Stimulated activated CD4-positive, alpha-beta T cell treated with anti-CD3 and anti-CD28 coated beads, TNF-alpha, amount 100 ng/mL, for 24 hours (primary cell): ENCODE measurements around the gene ASB2.

Experiments
- DNase-seq, 3 experiments: peaks; one replicate each; pipeline ENCODE4 v3.0.0-alpha.2; 2020; ENCODE audit warnings: low read depth in 3 of 3

The ASB2 gene

DNA sequence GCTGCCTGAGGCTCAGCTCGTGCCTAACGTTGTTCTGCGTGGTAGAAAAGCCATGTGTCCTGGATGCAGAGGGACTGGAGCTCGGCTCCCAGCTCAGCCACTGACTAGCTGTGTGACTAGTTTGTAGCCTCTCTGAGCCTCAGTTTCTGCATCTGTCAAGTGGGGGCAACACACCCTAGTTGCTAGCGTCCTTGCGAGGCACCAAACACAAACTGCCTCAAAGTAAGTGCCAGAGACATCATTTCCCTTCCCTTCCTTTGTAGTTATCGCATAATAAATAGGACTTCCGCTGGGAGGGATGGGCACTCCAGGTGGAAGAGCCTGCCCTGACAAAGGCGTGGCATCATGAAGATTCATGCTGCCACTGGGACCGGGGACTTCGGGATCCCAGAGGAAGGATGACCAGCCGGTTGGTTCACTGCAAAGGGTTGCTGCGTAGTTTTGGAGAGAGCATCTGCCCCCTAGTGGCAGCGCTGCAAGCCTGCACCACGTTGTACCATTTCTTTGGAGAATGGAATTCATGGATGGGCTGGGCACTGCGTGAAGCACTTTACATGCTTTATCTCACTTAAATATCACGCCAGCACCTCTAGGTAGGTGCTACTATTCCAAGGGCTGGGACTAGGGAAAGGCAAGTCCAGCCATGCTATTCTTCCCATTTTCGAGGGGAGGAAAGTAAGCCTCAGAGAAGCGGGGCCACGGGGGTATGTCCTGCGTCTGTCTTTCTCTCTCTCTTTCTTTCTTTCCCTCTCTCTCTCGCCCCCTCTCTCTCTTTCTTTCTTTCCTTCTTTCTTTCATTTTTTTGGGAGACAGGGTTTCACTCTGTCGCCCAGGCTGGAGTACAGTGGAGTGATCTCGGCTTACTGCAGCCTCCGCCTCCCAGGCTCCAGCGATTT is 25.4 kb upstream of the ASB2 start:
- DNase-seq: peak; percentile 38 to 57 (median 44)

DNA sequence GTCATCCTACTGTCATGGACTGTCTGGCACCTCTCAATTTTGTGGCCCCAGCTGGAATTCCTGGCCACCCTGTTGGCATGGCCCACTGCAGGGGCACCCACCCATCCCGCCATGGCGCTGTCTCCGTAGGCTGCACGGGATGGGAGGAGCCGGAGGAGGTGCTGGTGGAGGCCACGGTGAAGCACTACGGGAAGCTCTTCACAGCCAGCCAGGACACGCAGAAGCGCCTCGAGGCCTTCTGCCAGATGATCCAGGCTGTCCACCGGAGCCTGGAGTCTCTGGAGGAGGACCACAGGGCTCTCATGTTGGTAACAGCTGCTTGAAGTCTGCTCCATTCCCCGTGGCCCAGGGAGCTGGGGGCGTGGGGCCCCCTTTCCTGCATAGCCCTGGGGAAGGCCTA is 24.6 kb upstream of the ASB2 start:
- no peak for DNase-seq

DNA sequence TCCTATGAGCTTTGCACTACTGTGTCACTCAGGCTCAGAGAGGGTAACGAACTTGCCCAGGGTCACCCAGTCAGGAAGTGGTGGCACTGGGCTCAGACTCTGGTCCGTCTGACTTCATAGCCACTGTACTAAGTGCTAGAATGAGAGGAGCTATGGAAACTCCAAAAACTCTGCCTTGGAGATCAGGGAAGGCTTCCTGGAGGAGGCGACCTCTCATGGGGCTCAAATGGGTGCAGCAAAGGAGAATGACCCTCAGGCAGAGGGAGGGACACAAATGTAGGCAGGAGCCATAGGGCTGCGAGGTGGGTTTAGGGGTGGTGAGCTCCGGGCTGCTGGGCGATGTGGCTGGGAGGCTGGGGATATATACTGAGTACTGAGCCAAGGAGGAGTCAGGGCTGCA is 23.9 kb upstream of the ASB2 start:
- DNase-seq: no peak

GRCh38 chr14:93999573-93999972 is 23.2 kb upstream of the ASB2 start:
- DNase-seq: no peak

- DNase-seq: no peak
Measured at GRCh38 chr14:93998871-93999403, 22.6 kb upstream of the ASB2 start.

- no peak for DNase-seq
Measured at GRCh38 chr14:93997916-93998870, 21.8 kb upstream of the ASB2 start.

GRCh38 chr14:93997082-93997481 is 20.7 kb upstream of the ASB2 start, which contains the start of gene CCDC197:
CCDC197 (plus strand) TSS chr14:93997301; CDS start chr14:93998132, 831 bp downstream.
- DNase-seq: no peak

- DNase-seq: no peak
Measured at GRCh38 chr14:93996130-93996695, 19.8 kb upstream of the ASB2 start.

GRCh38 chr14:93994919-93995682 is 18.7 kb upstream of the ASB2 start:
- peak; percentile 32 to 69 (median 47) for DNase-seq

DNA sequence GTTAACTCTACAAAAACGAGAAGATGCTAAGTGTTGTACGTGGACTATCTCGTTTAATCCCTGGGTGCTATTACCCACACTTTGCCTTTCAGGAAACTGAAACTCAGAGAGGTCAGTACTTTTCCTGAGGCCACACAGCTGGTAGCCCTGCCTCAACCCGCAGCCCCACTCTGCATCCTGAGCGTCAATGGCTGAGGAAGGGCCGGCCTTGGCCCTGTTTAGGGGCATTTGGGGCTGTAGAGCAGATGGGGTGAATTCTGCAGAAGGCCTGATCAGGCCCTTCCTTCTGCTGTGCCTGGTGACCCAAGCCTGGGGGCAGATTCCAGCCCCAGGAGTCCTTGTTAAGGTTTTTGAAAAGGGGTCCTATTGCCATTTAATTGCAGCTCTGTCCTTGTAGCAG is 17.0 kb upstream of the ASB2 start:
- no peak for DNase-seq

DNA sequence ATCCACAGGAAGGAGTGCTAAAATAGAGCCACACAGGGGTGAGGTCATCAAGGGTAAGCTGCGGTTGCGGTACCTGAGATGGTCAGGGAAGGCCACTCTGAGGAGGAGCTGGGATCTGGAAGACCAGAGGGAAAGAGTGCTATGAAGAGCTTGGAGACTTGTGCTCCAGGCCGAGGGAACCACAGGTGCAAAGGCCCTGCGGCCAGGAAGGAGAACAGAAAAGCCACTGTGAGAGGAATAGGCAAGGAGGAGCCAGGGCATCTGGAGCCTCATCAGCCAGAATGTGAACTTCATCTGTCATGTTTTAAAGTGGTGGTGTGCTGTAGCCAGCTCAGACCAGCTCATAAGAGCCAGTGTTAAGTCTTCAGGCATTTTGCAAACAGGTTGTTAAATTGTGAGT is 15.3 kb upstream of the ASB2 start:
- no peak for DNase-seq

DNA sequence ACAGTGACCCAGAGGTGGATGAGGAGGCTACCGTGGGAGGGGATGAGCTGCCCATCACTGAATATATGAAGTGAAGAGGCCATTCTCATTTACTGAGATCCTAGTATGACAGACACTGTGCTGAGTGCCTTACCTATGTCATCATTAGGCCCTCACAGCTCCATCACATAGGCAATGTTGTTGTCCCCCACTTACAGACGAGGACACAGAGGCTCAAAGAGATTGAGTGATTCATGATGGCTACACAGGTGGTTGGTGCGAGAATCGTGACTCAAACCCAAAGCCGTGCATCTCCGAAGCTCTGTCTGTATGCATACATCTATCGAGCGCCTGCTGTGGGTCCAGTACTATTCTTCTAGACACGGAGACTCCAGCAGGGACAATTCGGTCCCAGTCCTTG is 14.8 kb upstream of the ASB2 start:
- DNase-seq: no peak

DNA sequence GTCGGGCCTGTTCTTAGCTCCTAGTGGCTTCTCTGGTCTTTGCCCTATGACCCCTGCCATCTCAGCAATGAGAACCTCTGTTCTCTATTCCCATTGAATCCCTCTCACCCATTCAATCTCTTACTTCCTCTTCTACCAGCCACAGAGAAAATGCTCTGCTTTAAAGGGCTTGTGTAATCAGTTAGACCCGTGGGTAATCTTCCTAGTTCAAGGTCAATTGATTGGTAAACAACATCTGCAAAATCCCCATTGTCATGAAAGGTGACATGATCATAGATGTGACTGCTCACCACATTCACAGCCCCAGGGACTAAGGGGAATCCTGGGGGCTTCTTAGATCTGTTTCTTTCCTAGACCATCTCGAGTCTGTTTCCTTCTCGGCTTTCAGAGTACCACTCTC is 13.6 kb upstream of the ASB2 start:
- no peak for DNase-seq

GRCh38 chr14:93987815-93988476 is 11.6 kb upstream of the ASB2 start:
- no peak for DNase-seq

DNA sequence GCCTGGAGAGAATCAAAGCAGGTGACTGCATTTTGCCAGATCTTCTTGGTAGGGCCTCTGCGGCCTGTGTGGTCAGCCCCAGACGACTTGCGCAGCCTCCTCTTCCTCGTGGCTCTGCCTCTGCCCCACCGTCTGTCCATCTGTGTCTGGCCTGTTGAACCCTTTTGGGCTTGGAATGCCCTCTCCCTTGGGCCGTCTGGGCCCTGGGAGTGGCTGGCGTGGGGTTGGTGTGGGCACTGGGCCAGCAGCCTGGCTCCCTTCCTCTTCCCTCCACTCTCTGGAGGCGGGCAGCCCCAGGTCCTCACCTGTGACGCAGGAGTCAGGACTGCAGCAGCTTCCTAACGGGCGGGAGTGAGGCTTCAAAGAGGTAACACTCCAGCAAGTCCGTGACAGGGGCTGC is 11.0 kb upstream of the ASB2 start:
- DNase-seq: no peak

DNA sequence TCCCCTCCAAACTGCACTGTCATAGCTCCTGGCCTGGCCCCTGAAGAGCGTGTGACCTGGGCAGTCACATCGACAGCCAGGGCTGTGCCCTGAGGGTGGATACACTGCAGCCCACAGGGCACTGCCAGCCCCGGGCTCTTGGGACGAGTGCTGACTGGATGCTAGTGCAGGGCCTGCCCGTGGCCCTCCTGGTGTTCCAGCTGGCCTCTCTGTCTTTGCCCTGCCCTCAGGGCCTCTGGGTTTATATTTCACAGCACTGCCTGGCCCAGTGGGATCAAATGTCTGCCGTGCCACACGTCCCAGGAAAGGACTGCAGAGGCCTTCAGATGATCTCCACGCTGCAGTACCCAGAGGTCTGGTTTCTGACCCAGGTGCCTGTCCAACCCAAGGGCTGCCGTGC is 10.6 kb upstream of the ASB2 start:
- DNase-seq: no peak

- DNase-seq: no peak
Measured at GRCh38 chr14:93984987-93985410, 8.6 kb upstream of the ASB2 start.

DNA sequence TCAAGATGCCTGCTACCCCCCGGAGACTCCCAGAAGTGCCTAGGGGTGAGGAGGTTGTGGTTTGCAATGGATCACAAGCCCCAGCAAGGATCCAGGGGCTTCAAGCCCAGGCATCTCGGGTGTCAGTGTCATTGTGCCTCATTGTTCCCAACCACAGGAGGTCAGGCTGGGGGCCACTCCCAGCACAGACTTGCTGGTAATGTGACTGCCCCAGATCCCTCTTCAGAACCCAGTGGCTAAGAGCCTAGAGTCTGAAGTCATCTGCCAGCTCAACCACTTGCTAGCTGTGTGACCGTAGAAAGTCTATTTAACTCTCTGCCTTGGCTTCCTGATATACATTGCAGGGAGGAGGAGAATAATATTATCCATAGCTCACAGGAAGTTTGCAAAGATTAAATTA is 7.7 kb upstream of the ASB2 start:
- DNase-seq: no peak

- DNase-seq: no peak
Measured at GRCh38 chr14:93982230-93983007, 6.0 kb upstream of the ASB2 start.
